ENCODE data around the gene DAP.

DNA sequence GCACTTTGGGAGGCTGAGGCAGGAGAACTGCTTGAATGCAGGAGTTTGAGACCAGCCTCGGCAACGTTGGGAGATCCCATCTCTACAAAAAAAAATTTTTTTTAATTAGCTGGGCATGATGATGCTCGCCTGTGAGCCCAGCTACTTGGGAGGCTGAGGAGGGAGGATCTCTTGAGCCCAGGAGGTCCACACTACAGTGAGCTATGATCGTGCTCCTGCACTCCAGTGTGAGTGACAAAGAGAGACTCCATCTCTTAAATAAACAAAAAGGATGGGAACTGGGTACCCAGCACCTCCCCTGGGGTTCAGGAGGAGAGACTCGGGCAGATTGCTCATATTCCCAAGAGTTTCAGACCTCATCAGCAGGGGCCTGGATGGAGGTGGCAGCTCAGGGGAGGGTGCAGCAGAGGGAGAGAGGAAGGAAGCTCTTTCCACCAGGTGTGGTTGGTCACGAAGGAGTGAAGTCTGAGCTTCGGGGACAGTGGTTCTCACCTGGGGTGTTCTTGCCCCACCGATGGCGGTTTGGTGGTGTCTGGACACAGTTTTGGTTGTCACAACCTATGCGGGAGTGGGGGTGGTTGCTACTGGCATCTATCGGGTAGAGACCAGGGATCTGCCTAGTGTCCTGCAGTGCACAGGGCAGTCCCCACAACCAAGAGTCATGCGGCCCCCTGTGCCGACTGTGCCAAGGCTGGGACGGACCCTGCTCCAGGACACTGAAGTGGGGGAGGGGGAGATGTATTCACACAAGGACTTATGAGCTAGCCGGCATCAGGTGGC, 124.5 kb downstream of the DAP start:
- TF ChIP-seq TAF1 (IDR thresholded peaks at IDR 0.05; ENCODE audit: borderline replicate concordance, insufficient read depth, low read length) (no peak), POLR2AphosphoS5 (IDR thresholded peaks at IDR 0.05; ENCODE audit: low read depth, low read length) (no peak), SIN3A (IDR thresholded peaks at IDR 0.05; ENCODE audit: borderline replicate concordance, insufficient read depth, low read length) (no peak)
